ENCODE measurements around the gene SSRP1.
"Not testable (repeated sequence)": the region's sequence is repeated elsewhere in the genome, so short reads cannot be mapped to it uniquely, and the experiment has no call there.

SSRP1 gene

GRCh38 chr11:57299150-57299737, 36.4 kb downstream of the SSRP1 start:
- no peak for DNase-seq

GRCh38 chr11:57297221-57297620, 38.5 kb downstream of the SSRP1 start:
- DNase-seq = no peak

GRCh38 chr11:57296205-57296604, 39.5 kb downstream of the SSRP1 start:
- DNase-seq = not testable (repeated sequence)

- no peak for DNase-seq
Measured at GRCh38 chr11:57294225-57295131, 41.2 kb downstream of the SSRP1 start.

GRCh38 chr11:57290288-57290687, 45.4 kb downstream of the SSRP1 start:
- DNase-seq = no peak

GRCh38 chr11:57288771-57289579, 46.7 kb downstream of the SSRP1 start:
- no peak for DNase-seq

GRCh38 chr11:57287884-57288283, 47.8 kb downstream of the SSRP1 start:
- DNase-seq = no peak

GRCh38 chr11:57283231-57283990, 52.3 kb downstream of the SSRP1 start:
- no peak for DNase-seq

- not testable (repeated sequence) for DNase-seq
Measured at GRCh38 chr11:57281546-57281945, 54.1 kb downstream of the SSRP1 start.

- no peak for DNase-seq
Measured at GRCh38 chr11:57279116-57279515, 56.6 kb downstream of the SSRP1 start.

- DNase-seq = no peak
Measured at GRCh38 chr11:57278721-57279095, 57.0 kb downstream of the SSRP1 start.

GRCh38 chr11:57277845-57278720, 57.6 kb downstream of the SSRP1 start:
- peak in 1 of 2 donors; percentile 14 for DNase-seq

GRCh38 chr11:57276971-57277675, 58.6 kb downstream of the SSRP1 start:
- DNase-seq = no peak

- DNase-seq = no peak
Measured at GRCh38 chr11:57276169-57276970, 59.3 kb downstream of the SSRP1 start.
